Measurements from ENCODE around the gene ROBO1. TPM values are rescaled to one million over a fixed set of nuclear protein-coding genes. Genes with fewer than 3 reads are reported as not detected.

ROBO1 gene
- total RNA-seq, 2 donors from 2014 or later, result not detected

DNA sequence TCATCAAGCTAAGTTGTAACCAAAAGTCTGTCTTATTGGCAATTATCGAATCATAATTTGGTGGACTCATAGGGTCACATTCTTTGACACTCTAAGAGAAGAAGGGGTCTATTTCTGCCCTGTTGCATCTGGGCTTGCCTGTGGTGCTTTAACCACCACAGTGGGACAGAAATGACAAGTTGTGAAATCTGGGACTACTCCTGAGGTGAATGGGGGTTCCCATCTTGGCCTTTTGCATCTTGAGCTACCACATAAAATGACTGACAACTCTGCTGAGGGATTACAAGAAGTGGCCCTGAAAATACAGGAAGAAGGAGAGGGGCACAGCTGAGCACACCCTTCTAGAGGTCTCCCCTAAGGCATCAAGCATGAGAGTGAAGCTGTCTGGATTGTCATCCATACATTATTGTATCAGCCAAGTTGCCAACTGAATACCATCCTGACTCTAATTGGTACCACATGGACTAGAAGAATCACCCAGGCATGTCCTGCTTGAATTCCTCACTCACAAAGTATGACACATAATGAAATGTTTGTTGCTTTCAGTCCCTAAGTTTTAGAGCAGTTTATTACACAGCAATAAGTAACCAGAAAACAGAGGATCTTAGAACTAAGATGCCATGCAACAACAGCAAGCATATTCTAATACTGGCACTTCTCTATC lies 306.5 kb downstream of the ROBO1 start:
- H3K4me1 Mint-ChIP-seq, result no peaks in the 10 kb centered on the region
- H3K4me3 Mint-ChIP-seq, result no peak overlapping the region
- no peaks in the 10 kb centered on the region for H3K9me3 ChIP-seq (ENCODE audit: control insufficient read depth, low read length, poor library complexity, severe bottlenecking)
- H3K36me3 Mint-ChIP-seq (ENCODE audit: low read depth), result no peaks in the 10 kb centered on the region
- DNase-seq (no peak), ATAC-seq (no peak)
- no peak overlapping the region for H3K27ac Mint-ChIP-seq
- H3K27me3 Mint-ChIP-seq, result no peaks in the 10 kb centered on the region

DNA sequence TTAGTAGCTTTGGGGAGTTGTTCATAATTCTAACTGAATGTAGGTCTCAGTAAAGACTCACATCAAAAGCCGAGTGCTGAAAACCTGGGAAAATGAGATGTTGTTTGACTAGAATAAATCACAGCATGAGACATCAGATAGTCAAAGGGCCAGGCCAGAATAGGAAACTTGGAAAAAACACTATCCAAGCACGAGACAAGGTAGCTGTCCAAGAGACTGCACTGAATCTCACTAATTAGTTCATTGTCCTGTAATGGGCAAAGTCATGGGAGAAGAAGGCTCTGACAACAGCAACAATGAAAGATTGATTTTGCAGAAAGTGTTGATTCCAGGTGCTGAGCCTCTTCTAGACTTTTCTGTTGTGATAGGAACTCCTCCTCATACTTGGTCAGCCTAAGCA lies 314.2 kb downstream of the ROBO1 start:
- Mint-ChIP-seq H3K36me3 (ENCODE audit: low read depth) (no peaks in the 10 kb centered on the region), H3K27ac (no peak overlapping the region), H3K27me3 (no peaks in the 10 kb centered on the region), H3K4me3 (no peak overlapping the region), H3K4me1 (no peaks in the 10 kb centered on the region)
- no peak for DNase-seq
- ATAC-seq, result no peak
- no peaks in the 10 kb centered on the region for H3K9me3 ChIP-seq (ENCODE audit: control insufficient read depth, low read length, poor library complexity, severe bottlenecking)

DNA sequence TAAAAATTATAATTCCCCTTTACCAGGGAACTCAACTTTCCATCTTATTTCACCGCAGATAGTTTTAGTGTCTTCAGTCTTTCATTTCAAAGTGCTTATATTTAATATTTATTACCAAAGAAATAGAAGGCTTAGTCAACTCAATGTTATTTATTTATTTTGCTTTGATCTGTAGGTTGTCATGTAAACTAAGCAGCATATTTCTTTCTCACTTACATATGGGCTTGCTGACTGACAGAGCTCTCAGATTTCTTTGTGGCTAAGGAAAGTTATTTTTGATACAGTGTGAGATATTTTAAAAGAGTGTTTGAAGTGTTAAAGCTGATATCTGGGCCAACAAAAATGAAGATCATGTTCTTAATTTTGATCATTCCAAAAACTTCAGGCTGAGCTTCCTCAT lies 331.4 kb downstream of the ROBO1 start:
- Mint-ChIP-seq H3K4me3 (no peak overlapping the region), H3K4me1 (no peaks in the 10 kb centered on the region), H3K27ac (no peak overlapping the region), H3K36me3 (ENCODE audit: low read depth) (no peaks in the 10 kb centered on the region), H3K27me3 (no peaks in the 10 kb centered on the region)
- H3K9me3 ChIP-seq (ENCODE audit: control insufficient read depth, low read length, poor library complexity, severe bottlenecking), result no peaks in the 10 kb centered on the region
- DNase-seq (no peak), ATAC-seq (no peak)

DNA sequence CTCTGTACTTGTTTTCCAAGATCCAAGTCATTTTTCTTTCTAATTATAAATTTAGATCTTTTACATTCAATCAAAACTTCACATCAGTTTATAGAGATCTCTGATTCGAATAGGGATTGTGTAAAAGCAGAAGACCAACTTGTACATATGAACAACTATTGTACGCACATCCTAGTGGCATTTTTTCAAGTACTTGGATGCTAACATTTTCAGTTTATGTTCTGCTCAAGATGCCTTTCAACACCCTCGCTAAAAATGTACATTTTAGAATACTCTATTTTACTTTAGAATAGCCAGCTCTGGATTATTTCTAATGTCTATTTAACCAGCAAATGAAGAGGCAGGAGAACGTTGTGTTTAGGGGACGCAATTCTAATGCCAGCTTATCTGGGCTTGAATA lies 340.7 kb downstream of the ROBO1 start:
- DNase-seq (no peak), ATAC-seq (no peak)
- no peak overlapping the region for H3K27ac Mint-ChIP-seq
- no peak overlapping the region for H3K4me3 Mint-ChIP-seq
- H3K9me3 ChIP-seq (ENCODE audit: control insufficient read depth, low read length, poor library complexity, severe bottlenecking), result peaks cover 2% of the 10 kb centered on the region
- H3K27me3 Mint-ChIP-seq, result no peaks in the 10 kb centered on the region
- H3K36me3 Mint-ChIP-seq (ENCODE audit: low read depth), result no peaks in the 10 kb centered on the region
- H3K4me1 Mint-ChIP-seq, result no peaks in the 10 kb centered on the region

DNA sequence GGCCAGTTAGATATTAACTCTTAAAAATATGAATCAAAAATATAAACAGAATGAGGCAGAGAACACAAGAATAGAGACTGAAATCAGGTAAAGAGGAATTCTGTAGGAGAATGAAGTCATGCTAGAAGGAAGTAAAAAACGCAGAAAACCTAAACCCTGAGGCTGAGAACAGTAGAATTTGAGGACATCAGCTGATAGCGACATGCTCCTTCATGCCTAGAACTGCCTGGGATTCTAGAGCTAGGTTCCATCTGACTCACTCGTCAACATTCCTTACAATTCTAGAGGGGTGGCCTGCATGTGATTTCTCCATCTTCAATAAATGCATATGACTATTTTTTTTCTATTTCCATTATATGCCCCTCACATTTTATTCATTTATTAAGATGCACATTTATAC lies 343.0 kb downstream of the ROBO1 start:
- peaks cover 2% of the 10 kb centered on the region for H3K9me3 ChIP-seq (ENCODE audit: control insufficient read depth, low read length, poor library complexity, severe bottlenecking)
- Mint-ChIP-seq H3K27me3 (no peaks in the 10 kb centered on the region), H3K4me1 (no peaks in the 10 kb centered on the region), H3K27ac (no peak overlapping the region), H3K36me3 (ENCODE audit: low read depth) (no peaks in the 10 kb centered on the region), H3K4me3 (no peak overlapping the region)
- ATAC-seq, result no peak
- DNase-seq, result no peak

DNA sequence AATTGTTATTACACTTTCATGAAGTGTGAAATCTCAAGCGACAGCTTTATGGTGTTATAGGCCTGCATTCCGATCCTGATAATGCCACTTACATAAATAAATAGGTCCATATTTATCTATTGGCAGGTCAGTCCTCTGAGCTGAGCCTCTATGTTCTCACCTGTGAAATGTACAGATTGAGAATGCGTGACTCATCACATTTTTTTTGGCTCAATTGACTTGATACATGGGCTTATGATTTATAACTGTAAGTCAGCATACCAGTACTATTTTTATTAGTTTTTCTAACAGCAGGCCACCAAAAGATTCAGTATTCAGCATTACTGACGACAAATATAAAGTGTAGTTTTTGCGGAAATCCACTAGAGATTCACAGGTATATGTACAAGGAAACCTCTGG lies 344.4 kb downstream of the ROBO1 start:
- H3K4me3 Mint-ChIP-seq, result no peak overlapping the region
- H3K9me3 ChIP-seq (ENCODE audit: control insufficient read depth, low read length, poor library complexity, severe bottlenecking), result peaks cover 2% of the 10 kb centered on the region
- no peaks in the 10 kb centered on the region for H3K36me3 Mint-ChIP-seq (ENCODE audit: low read depth)
- ATAC-seq (no peak), DNase-seq (no peak)
- H3K27me3 Mint-ChIP-seq, result no peaks in the 10 kb centered on the region
- H3K27ac Mint-ChIP-seq, result no peak overlapping the region
- no peaks in the 10 kb centered on the region for H3K4me1 Mint-ChIP-seq

DNA sequence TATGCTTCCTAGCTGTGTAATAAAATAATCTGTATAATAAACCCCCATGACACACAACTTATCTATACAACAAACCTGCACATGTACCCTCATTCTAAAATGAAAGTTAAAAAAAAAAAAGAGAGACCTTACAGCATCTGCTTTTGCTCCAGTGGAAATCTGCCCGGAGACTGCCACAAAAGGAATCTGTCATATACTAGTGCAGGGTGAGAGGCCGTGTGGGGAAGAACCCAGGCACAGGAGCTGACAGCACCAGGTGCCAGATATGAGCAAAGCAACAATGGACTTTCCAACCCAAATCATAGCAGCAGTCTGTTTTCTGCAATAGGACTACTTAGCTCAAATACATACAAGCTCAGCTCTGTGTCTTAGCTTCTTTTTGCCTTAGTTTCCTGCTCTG lies 346.5 kb downstream of the ROBO1 start:
- no peak for DNase-seq

DNA sequence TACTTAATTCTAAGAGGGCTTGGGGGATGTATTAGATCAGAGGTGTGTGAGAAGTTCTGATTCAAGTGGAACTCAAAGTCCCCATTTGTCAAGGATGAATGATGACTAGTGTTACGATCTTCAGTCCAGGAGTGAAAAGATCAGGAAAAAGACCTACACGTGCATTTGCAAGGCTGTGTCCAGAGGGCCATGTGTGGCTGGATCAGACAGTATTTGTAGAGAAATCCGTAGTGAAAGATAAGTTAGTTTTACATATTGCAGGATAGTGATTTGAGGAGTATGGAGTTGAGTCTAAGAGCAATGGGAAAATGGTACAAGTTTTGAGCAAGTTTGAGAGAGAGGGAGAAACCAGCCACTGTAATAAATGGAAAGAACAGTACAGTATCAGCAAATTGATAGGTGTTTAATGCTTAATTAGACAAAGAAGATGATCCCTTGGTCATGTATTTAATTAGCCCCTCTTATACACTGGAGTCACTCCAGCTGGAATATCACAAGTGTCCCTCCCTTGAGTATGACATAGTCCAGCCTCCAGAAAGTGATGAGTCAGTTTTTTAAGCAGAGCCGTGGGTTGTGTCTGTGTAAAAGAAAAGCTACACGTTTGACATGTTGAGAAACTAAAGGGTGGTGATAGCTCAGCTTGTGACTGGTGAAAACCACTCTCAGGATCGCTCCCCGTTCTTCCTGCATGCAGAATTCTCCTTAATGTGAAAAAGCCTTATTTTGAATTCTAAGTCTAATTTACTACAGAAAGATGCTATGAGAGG lies 348.8 kb downstream of the ROBO1 start:
- Mint-ChIP-seq H3K4me3 (no peak overlapping the region), H3K4me1 (no peaks in the 10 kb centered on the region), H3K27me3 (no peaks in the 10 kb centered on the region), H3K36me3 (ENCODE audit: low read depth) (no peaks in the 10 kb centered on the region), H3K27ac (no peak overlapping the region)
- H3K9me3 ChIP-seq (ENCODE audit: control insufficient read depth, low read length, poor library complexity, severe bottlenecking), result peaks cover 2% of the 10 kb centered on the region
- ATAC-seq, result no peak
- DNase-seq, result no peak

More for the DNA sequence above, 346.5 kb downstream of the ROBO1 start:
- Mint-ChIP-seq H3K4me1 (no peaks in the 10 kb centered on the region), H3K27me3 (no peaks in the 10 kb centered on the region), H3K36me3 (ENCODE audit: low read depth) (no peaks in the 10 kb centered on the region), H3K4me3 (no peak overlapping the region), H3K27ac (no peak overlapping the region)
- no peak for ATAC-seq
- peaks cover 2% of the 10 kb centered on the region for H3K9me3 ChIP-seq (ENCODE audit: control insufficient read depth, low read length, poor library complexity, severe bottlenecking)

DNA sequence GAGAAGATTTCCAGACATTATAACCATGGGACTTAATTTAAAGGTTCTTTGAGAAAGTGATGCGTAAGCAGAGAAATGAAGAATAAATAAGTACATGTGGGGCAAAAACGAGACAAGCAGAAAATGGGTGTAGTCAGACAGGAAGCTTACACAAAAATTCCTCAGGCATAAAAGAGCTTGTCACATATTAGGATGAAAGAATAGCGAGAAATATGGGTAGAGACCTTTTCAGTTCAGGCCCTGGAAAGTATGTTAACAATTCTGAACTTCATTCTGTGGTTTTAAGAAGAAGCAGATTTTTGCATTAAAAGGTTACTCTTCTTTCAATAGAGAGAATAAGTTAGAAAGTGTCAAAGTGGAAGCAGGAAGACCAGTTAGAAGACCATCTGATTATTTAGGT lies 352.4 kb downstream of the ROBO1 start:
- Mint-ChIP-seq H3K27me3 (no peaks in the 10 kb centered on the region), H3K4me3 (no peak overlapping the region)

DNA sequence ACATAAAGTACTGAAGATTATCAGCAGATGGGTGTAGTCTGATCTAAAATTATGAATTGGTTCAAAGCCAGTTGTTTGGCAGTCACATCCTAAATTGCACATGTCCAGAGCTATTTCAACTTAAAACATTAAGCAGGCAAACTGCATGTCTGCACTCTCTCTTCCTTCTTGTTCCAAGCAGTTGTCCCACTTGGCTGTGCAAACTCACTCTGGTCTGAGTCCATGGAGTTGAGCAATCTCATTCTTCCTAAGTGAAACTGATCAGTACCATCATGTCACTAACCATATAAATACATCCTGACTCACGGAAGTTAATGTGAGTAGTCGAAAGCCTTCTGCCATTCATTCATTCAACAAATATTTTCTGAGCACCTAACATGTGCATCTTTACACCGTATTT lies 353.0 kb downstream of the ROBO1 start:
- no peak for ATAC-seq
- H3K4me3 Mint-ChIP-seq, result no peak overlapping the region

More for the DNA sequence above, 352.4 kb downstream of the ROBO1 start:
- no peak for ATAC-seq
- no peaks in the 10 kb centered on the region for H3K9me3 ChIP-seq (ENCODE audit: control insufficient read depth, low read length, poor library complexity, severe bottlenecking)
- no peak for DNase-seq
- H3K4me1 Mint-ChIP-seq, result no peaks in the 10 kb centered on the region
- no peak overlapping the region for H3K27ac Mint-ChIP-seq
- H3K36me3 Mint-ChIP-seq (ENCODE audit: low read depth), result no peaks in the 10 kb centered on the region

DNA sequence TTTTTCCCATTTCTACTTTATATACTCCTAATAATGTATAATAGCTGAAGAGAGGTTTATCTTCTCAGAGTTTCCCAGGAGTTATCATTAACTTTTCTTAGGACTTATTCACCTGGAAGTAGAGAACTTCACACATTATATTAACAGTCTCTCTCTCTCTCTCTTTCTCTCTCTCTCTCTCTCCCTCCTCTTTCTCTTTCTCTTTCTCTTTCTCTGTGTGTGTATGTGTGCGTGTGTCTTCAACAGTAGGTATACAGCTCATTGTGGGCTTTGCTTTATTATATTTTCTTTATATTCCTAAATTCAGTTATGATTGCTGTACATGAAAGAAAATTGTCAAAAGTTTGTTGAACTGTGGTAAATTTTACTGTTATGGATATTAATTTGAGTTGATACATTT lies 353.8 kb downstream of the ROBO1 start:
- H3K9me3 ChIP-seq (ENCODE audit: control insufficient read depth, low read length, poor library complexity, severe bottlenecking), result no peaks in the 10 kb centered on the region
- no peaks in the 10 kb centered on the region for H3K27me3 Mint-ChIP-seq
- DNase-seq (no peak), ATAC-seq (no peak)
- no peak overlapping the region for H3K27ac Mint-ChIP-seq
- no peaks in the 10 kb centered on the region for H3K36me3 Mint-ChIP-seq (ENCODE audit: low read depth)
- no peak overlapping the region for H3K4me3 Mint-ChIP-seq
- H3K4me1 Mint-ChIP-seq, result no peaks in the 10 kb centered on the region

More for the DNA sequence above, 353.0 kb downstream of the ROBO1 start:
- Mint-ChIP-seq H3K36me3 (ENCODE audit: low read depth) (no peaks in the 10 kb centered on the region), H3K27ac (no peak overlapping the region), H3K4me1 (no peaks in the 10 kb centered on the region), H3K27me3 (no peaks in the 10 kb centered on the region)
- DNase-seq, result no peak
- no peaks in the 10 kb centered on the region for H3K9me3 ChIP-seq (ENCODE audit: control insufficient read depth, low read length, poor library complexity, severe bottlenecking)

DNA sequence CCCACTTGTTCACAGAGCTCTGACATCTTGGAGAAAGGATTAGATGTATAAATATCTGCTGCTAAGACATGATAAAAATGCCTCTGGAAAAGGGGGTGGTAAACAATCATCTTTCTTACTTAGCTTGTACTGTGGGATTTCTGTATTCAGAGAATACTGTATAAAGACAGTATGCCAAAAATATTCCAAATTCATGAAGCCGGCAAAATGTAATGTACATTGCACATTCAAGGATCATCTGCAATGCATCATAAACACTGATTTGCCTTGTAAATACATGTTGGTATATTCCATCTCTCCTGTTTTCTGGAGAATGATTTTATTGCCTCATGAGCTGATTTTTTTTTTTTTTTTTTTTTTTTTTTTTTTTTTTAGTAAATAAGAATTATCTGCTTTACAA lies 355.3 kb downstream of the ROBO1 start:
- ATAC-seq (no peak), DNase-seq (no peak)
- Mint-ChIP-seq H3K27me3 (no peaks in the 10 kb centered on the region), H3K4me3 (no peak overlapping the region), H3K4me1 (no peaks in the 10 kb centered on the region), H3K36me3 (ENCODE audit: low read depth) (no peaks in the 10 kb centered on the region), H3K27ac (no peak overlapping the region)
- H3K9me3 ChIP-seq (ENCODE audit: control insufficient read depth, low read length, poor library complexity, severe bottlenecking), result no peaks in the 10 kb centered on the region

DNA sequence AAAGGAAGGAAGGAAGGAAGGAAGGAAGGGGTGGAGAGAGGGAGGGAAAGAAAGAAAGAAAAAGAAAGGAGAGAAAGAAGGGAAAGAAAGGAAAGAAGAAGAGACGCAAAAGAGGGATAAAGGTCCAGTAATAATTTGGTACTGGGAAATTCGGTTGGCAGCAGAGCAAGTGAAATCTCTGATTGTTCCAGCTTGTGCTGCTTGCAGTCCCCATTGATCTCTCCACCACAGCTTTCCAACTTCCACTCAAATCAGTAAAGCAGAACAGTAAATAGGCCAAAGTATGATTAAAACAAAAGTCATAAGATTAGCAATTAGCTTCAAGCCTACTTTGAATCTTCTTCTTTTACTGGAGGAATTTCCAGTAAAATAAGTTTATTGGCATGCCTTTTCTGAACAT lies 357.2 kb downstream of the ROBO1 start:
- ATAC-seq (no peak), DNase-seq (no peak)
- Mint-ChIP-seq H3K4me3 (no peak overlapping the region), H3K4me1 (no peaks in the 10 kb centered on the region), H3K27ac (no peak overlapping the region), H3K27me3 (no peaks in the 10 kb centered on the region), H3K36me3 (ENCODE audit: low read depth) (no peaks in the 10 kb centered on the region)
- no peaks in the 10 kb centered on the region for H3K9me3 ChIP-seq (ENCODE audit: control insufficient read depth, low read length, poor library complexity, severe bottlenecking)

DNA sequence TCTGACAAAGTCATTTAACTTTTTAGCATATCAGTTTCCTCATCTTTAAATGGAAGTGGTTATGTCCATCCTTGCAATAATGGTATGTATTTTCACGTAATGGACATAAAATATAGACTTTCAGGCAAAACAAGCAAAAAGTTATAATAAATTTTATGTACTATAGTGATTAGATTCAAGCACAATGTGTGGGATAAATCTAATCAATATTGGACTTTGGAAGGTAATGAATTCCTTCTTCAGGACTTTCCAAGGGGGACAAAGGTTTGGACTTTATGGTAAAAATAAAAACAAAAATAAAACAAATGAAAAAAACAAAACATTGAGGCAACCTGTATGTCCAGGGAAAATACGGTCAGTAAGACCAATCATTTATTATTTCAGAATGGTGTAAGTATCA lies 357.7 kb downstream of the ROBO1 start:
- Mint-ChIP-seq H3K27ac (no peak overlapping the region), H3K27me3 (no peaks in the 10 kb centered on the region), H3K4me3 (no peak overlapping the region), H3K36me3 (ENCODE audit: low read depth) (no peaks in the 10 kb centered on the region), H3K4me1 (no peaks in the 10 kb centered on the region)
- no peak for ATAC-seq
- H3K9me3 ChIP-seq (ENCODE audit: control insufficient read depth, low read length, poor library complexity, severe bottlenecking), result no peaks in the 10 kb centered on the region
- DNase-seq, result no peak
